SK-N-SH (cell line): ENCODE measurements around the gene ACSL3. TPM values are rescaled to one million over a fixed set of nuclear protein-coding genes. Genes with fewer than 3 reads are reported as not detected.

Experiments
- CTCF ChIA-PET: fragments of 300-600, 350-600 bp; formaldehyde crosslinking; extraction: SDS; loops from one replicate; lab custom pipeline; 2021; lab: Yijun Ruan, JAX
- POLR2A ChIA-PET: fragments of 350-600 bp; sonication (Branson Sonifier 250); formaldehyde crosslinking; extraction: SDS; loops from one replicate; lab custom pipeline; 2020; ENCODE audit warnings: antibody characterized with exemption, inconsistent platforms; lab: Yijun Ruan, JAX
- DNase-seq: peaks from one replicate; pipeline ENCODE4 v3.0.0; 2012
- H2AFZ ChIP-seq: fragments of 200-600 bp; sonication (generic); 2 replicates; pipeline ENCODE4 v1.8.1; 2016; ENCODE audit warnings: antibody characterized with exemption, mild to moderate bottlenecking, low read depth
- H3F3A ChIP-seq: fragments of 200-600 bp; sonication (generic); replicated peaks from 2 replicates; pipeline ENCODE3; 2016; ENCODE audit warnings: antibody characterized with exemption, mild to moderate bottlenecking; ENCODE audit not compliant: insufficient read depth
- H3K27ac ChIP-seq, 2 experiments: fragments of 200-500 bp in 1 of 2; fragments of 200-600 bp in 1 of 2; sonication (Bioruptor generic) in 1 of 2; sonication (generic), shearing (Covaris generic) in 1 of 2; 2 replicates each; pipeline versions ENCODE4 v1.5.1 to v1.6.1; 2014 to 2016; ENCODE audit warnings: low read depth in 2 of 2, inconsistent platforms in 1 of 2, low read length in 1 of 2, mild to moderate bottlenecking in 1 of 2, mixed read lengths in 1 of 2
- H3K27me3 ChIP-seq: fragments of 200-600 bp; sonication (generic), shearing (Covaris generic); 2 replicates; pipeline ENCODE4 v1.6.1; 2016; ENCODE audit warnings: mixed run types; ENCODE audit not compliant: insufficient read depth
- H3K36me3 ChIP-seq, 2 experiments: fragments of 200-500 bp in 1 of 2; fragments of 200-600 bp in 1 of 2; sonication (Bioruptor generic) in 1 of 2; sonication (generic) in 1 of 2; replicated peaks in 1 of 2; 2 replicates each; pipeline versions ENCODE3 to v1.5.1; 2014 to 2016; ENCODE audit warnings: low read length in 1 of 2, mild to moderate bottlenecking in 1 of 2; ENCODE audit not compliant: insufficient read depth in 2 of 2, control insufficient read depth in 1 of 2
- H3K4me1 ChIP-seq, 2 experiments: fragments of 200-500 bp in 1 of 2; fragments of 200-600 bp in 1 of 2; sonication (Bioruptor generic) in 1 of 2; sonication (generic), shearing (Covaris generic) in 1 of 2; 2 replicates each; pipeline versions ENCODE4 v1.5.1 to v1.6.1; 2014 to 2016; ENCODE audit warnings: low read depth in 1 of 2, low read length in 1 of 2, mixed run types in 1 of 2; ENCODE audit not compliant: insufficient read depth in 2 of 2, control insufficient read depth in 1 of 2
- H3K4me2 ChIP-seq: fragments of 200-600 bp; sonication (generic), shearing (Covaris generic); 2 replicates; pipeline ENCODE4 v1.6.1; 2017; ENCODE audit warnings: mixed run types
- H3K4me3 ChIP-seq, 2 experiments: fragments of 200-500 bp in 1 of 2; fragments of 200-600 bp in 1 of 2; sonication (Bioruptor generic) in 1 of 2; sonication (generic), shearing (Covaris generic) in 1 of 2; 2 replicates each; pipeline versions ENCODE4 v1.5.1 to v1.8.1; 2014 to 2016; ENCODE audit warnings: low read depth in 2 of 2, inconsistent platforms in 1 of 2, low read length in 1 of 2, mild to moderate bottlenecking in 1 of 2, mixed read lengths in 1 of 2, moderate library complexity in 1 of 2
- H3K79me2 ChIP-seq: fragments of 200-600 bp; sonication (generic); 2 replicates; pipeline ENCODE4 v1.8.1; 2017; ENCODE audit warnings: mild to moderate bottlenecking; ENCODE audit not compliant: insufficient read depth
- H3K9ac ChIP-seq: fragments of 200-600 bp; sonication (generic); 2 replicates; pipeline ENCODE4 v1.6.1; 2017; ENCODE audit warnings: mixed run types
- H3K9me2 ChIP-seq: fragments of 200-600 bp; sonication (generic); 2 replicates; pipeline ENCODE4 v1.6.1; 2017; ENCODE audit warnings: mixed run types
- H3K9me3 ChIP-seq: fragments of 200-600 bp; sonication (generic); 2 replicates; pipeline ENCODE4 v1.6.1; 2017; ENCODE audit warnings: mixed run types, mild to moderate bottlenecking, moderate library complexity
- H4K20me1 ChIP-seq: fragments of 200-600 bp; sonication (generic); 2 replicates; pipeline ENCODE4 v1.6.1; 2017; ENCODE audit warnings: mild to moderate bottlenecking, mixed run types; ENCODE audit not compliant: insufficient read depth
- EP300 ChIP-seq, 2 experiments: IDR thresholded peaks; 2 replicates each; pipeline versions ENCODE4 v1.4.0 to v1.6.1; 2012; ENCODE audit warnings: borderline replicate concordance in 1 of 2, low read depth in 1 of 2, low read length in 1 of 2
- EZH2phosphoT487 ChIP-seq: fragments of 200-600 bp; sonication (generic); IDR thresholded peaks from 2 replicates; pipeline ENCODE4 v1.6.1; 2017; ENCODE audit warnings: low read depth, mixed run types, mild to moderate bottlenecking, antibody characterized with exemption, moderate library complexity, borderline replicate concordance
- FOXJ3 ChIP-seq: sonication (generic); formaldehyde crosslinking; IDR thresholded peaks from 2 replicates; pipeline ENCODE4 v1.5.1; 2020; ENCODE audit warnings: mild to moderate bottlenecking, missing genetic modification reagents
- GATA2 ChIP-seq: sonication (generic); formaldehyde crosslinking; IDR thresholded peaks from 2 replicates; pipeline ENCODE4 v1.5.0; 2020; ENCODE audit warnings: mild to moderate bottlenecking, missing genetic modification reagents
- JUND ChIP-seq: IDR thresholded peaks from 2 replicates; pipeline ENCODE4 v1.4.0; 2012
- MEF2A ChIP-seq: IDR thresholded peaks from 2 replicates; pipeline ENCODE4 v1.4.0; 2012; ENCODE audit warnings: low read depth, borderline replicate concordance
- MXI1 ChIP-seq: IDR thresholded peaks from 2 replicates; pipeline ENCODE4 v1.6.1; 2012; ENCODE audit warnings: mild to moderate bottlenecking, low read depth, low read length, improper control_type of control experiment
- RAD21 ChIP-seq: IDR thresholded peaks from 2 replicates; pipeline ENCODE4 v1.6.1; 2012; ENCODE audit warnings: mild to moderate bottlenecking, low read length
- RCOR1 ChIP-seq: fragments of 150-350 bp; IDR thresholded peaks from 2 replicates; pipeline ENCODE4 v1.6.1; 2017; ENCODE audit warnings: antibody characterized with exemption, low read length
- RFX5 ChIP-seq: IDR thresholded peaks from 2 replicates; pipeline ENCODE4 v1.6.1; 2012; ENCODE audit warnings: mild to moderate bottlenecking, improper control_type of control experiment, low read length
- RXRA ChIP-seq: IDR thresholded peaks from 2 replicates; pipeline ENCODE4 v1.4.0; 2012; ENCODE audit warnings: low read depth, mild to moderate bottlenecking, borderline replicate concordance
- SIN3A ChIP-seq: IDR thresholded peaks from 2 replicates; pipeline ENCODE4 v1.6.1; 2012; ENCODE audit warnings: low read depth, mild to moderate bottlenecking, low read length, moderate library complexity, borderline replicate concordance
- SMC3 ChIP-seq: IDR thresholded peaks from 2 replicates; pipeline ENCODE4 v1.6.1; 2012; ENCODE audit warnings: low read depth, low read length, improper control_type of control experiment
- TAF1 ChIP-seq: IDR thresholded peaks from 2 replicates; pipeline ENCODE4 v1.6.1; 2012; ENCODE audit warnings: low read depth, mild to moderate bottlenecking, low read length, moderate library complexity, borderline replicate concordance
- WGBS: methylation state at CpG from one replicate; pipeline ENCODE4 v1.1.6; 2017; ENCODE audit warnings: low lambda C conversion rate; 5-methylcytosine and 5-hydroxymethylcytosine counted together
- polyA plus RNA-seq, 3 experiments: library from polyadenylated mRNA; depleted of rRNA; stranded (reverse); fragments of >200 nt; gene quantifications; 2 replicates each; pipeline ENCODE4 v1.2.3, GENCODE V29; 2012
- TF ChIP-seq, protein P1 (sequence below): IDR thresholded peaks from 2 replicates; pipeline ENCODE4; 2012
- TF ChIP-seq, protein P2 (sequence below): fragments of 200-600 bp; sonication (generic); IDR thresholded peaks from 2 replicates; pipeline ENCODE4 v1.6.1; 2017; ENCODE audit warnings: antibody characterized with exemption, mild to moderate bottlenecking, moderate library complexity
- TF ChIP-seq, protein P3 (sequence below): IDR thresholded peaks from 2 replicates; pipeline ENCODE4 v1.4.0; 2012; ENCODE audit warnings: low read depth, borderline replicate concordance
- TF ChIP-seq, protein P4 (sequence below): IDR thresholded peaks from 2 replicates; pipeline ENCODE4 v1.4.0; 2012; ENCODE audit warnings: low read depth, borderline replicate concordance
- TF ChIP-seq, protein P5 (sequence below): fragments of 150-350 bp; IDR thresholded peaks from 2 replicates; pipeline ENCODE4 v1.6.1; 2017; ENCODE audit warnings: antibody characterized with exemption, low read length, low read depth, borderline replicate concordance

ACSL3 gene
- polyA plus RNA-seq, 1 of the 3 experiments (the other 2 are of a cell fraction): 15.7 TPM

DNA sequence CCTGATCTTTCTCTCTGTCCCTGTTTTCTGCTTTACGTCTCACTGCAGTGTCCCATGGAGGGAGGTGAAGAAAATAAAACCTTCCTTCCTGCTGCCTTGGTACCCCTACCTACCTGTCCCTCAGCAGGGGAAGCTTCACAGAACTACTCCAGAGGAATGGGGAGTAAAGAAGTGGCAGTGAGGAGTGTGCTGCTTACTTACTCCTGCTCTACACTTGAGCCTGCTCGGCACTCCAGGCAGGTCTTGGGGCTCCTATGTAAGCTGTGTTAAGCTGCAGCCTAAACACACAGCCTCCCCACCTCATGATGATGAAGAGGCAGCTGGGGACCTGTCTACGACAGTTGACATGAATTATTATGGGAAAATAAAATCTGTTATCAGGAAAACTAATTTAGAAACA, 72.6 kb downstream of the ACSL3 start (continued):
- TF ChIP-seq, protein P1, sequence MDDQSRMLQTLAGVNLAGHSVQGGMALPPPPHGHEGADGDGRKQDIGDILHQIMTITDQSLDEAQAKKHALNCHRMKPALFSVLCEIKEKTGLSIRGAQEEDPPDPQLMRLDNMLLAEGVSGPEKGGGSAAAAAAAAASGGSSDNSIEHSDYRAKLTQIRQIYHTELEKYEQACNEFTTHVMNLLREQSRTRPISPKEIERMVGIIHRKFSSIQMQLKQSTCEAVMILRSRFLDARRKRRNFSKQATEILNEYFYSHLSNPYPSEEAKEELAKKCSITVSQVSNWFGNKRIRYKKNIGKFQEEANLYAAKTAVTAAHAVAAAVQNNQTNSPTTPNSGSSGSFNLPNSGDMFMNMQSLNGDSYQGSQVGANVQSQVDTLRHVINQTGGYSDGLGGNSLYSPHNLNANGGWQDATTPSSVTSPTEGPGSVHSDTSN: no peak
- TF ChIP-seq RCOR1: no peak
- no peak for TF ChIP-seq RFX5
- no peak for TF ChIP-seq JUND

DNA sequence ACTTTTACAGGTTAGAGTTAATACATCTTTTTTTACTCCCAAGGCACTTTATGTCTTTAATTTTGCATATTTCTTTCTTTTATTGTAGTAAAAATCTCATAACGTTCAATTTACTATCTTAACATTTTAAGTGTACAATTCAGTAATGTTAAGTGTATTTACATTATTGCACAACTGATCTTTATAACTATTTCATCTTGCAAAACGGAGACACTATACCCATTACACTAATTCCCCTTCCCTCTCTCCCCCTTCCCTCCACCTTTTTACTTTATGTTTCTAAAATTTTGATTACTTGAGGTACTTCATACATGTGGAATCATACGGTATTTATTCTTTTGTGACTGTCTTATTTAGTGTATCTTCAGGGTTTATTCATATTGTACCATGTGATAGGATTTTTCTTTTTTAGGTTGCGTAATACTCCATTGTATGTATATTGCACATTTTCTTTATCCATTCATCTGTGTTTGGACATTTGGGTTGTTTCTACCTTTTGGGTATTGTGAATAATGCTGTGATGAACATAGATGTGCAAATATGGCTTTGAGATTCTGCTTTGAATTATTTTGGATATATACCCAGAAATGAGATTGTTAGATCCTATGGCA, 75.0 kb downstream of the ACSL3 start:
- no peaks in the 10 kb centered on the region; the same call in 1 of the 2 replicates for H3K79me2 ChIP-seq
- H3K4me2 ChIP-seq: no peak overlapping the region
- H3K4me3 ChIP-seq: no peak overlapping the region
- H3K27ac ChIP-seq: no peak overlapping the region
- 96% methylated on average over 4 of the region's 4 CpGs for WGBS
- no peak for DNase-seq
- no peaks in the 10 kb centered on the region for H3K27me3 ChIP-seq
- H3K4me1 ChIP-seq: peaks cover 0 to 4% of the 10 kb centered on the region in 2 experiments; a peak in 1 of 4 replicates
- peaks cover 56% of the 10 kb centered on the region in 2 experiments for H3K36me3 ChIP-seq
- TF ChIP-seq, protein P2, sequence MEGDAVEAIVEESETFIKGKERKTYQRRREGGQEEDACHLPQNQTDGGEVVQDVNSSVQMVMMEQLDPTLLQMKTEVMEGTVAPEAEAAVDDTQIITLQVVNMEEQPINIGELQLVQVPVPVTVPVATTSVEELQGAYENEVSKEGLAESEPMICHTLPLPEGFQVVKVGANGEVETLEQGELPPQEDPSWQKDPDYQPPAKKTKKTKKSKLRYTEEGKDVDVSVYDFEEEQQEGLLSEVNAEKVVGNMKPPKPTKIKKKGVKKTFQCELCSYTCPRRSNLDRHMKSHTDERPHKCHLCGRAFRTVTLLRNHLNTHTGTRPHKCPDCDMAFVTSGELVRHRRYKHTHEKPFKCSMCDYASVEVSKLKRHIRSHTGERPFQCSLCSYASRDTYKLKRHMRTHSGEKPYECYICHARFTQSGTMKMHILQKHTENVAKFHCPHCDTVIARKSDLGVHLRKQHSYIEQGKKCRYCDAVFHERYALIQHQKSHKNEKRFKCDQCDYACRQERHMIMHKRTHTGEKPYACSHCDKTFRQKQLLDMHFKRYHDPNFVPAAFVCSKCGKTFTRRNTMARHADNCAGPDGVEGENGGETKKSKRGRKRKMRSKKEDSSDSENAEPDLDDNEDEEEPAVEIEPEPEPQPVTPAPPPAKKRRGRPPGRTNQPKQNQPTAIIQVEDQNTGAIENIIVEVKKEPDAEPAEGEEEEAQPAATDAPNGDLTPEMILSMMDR: no peak
- no peak for TF ChIP-seq MEF2A
- TF ChIP-seq JUND: no peak
- no peak for TF ChIP-seq FOXJ3
- TF ChIP-seq, protein P3, sequence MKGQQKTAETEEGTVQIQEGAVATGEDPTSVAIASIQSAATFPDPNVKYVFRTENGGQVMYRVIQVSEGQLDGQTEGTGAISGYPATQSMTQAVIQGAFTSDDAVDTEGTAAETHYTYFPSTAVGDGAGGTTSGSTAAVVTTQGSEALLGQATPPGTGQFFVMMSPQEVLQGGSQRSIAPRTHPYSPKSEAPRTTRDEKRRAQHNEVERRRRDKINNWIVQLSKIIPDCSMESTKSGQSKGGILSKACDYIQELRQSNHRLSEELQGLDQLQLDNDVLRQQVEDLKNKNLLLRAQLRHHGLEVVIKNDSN: no peak
- TF ChIP-seq RXRA: no peak
- no peak for TF ChIP-seq RCOR1
- TF ChIP-seq EZH2phosphoT487: no peak
- TF ChIP-seq GATA2 (CRISPR knock-in tag): no peak
- no peaks in the 10 kb centered on the region for H3K9me2 ChIP-seq
- H3K9me3 ChIP-seq: peaks cover 8% of the 10 kb centered on the region
- no peak overlapping the region for H3K9ac ChIP-seq
- no peak overlapping the region for H2AFZ ChIP-seq
- H4K20me1 ChIP-seq: no peaks in the 10 kb centered on the region
- peaks cover 2% of the 10 kb centered on the region for H3F3A ChIP-seq
- CTCF ChIA-PET: no interaction called here
- POLR2A ChIA-PET: no interaction called here

DNA sequence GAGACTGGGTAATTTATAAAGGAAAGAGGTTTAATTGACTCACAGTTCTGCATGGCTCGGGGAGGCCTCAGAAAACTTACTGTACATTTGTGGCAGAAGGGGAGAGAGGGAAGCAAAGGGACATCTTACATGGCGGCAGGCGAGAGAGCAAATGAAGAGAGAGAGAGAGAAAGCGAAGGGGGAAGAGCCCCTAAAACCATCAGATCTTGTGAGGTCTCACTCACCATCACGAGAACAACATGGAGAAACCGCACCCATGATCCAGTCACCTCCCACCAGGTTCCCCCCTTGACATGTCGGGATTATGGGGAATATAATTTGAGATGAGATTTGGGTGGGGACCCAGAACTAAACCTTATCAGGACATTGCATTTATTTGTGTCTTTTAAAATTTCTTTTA, 75.9 kb downstream of the ACSL3 start:
- no peaks in the 10 kb centered on the region; the same call in 1 of the 2 replicates for H3K79me2 ChIP-seq
- ChIA-PET CTCF (no interaction called here), POLR2A (no interaction called here)
- H3F3A ChIP-seq: peaks cover 9% of the 10 kb centered on the region
- no peak for DNase-seq
- H3K27me3 ChIP-seq: no peaks in the 10 kb centered on the region
- WGBS: 95% methylated on average over 7 of the region's 7 CpGs
- no peak overlapping the region for H3K4me3 ChIP-seq
- H2AFZ ChIP-seq: no peak overlapping the region
- no peak overlapping the region for H3K27ac ChIP-seq
- H3K4me2 ChIP-seq: no peak overlapping the region
- no peak overlapping the region for H3K9ac ChIP-seq
- peaks cover 59 to 63% of the 10 kb centered on the region in 2 experiments for H3K36me3 ChIP-seq
- peaks cover 0 to 4% of the 10 kb centered on the region in 2 experiments; a peak in 1 of 4 replicates for H3K4me1 ChIP-seq
- H3K9me3 ChIP-seq: peaks cover 8% of the 10 kb centered on the region
- H3K9me2 ChIP-seq: no peaks in the 10 kb centered on the region
- H4K20me1 ChIP-seq: no peaks in the 10 kb centered on the region
- TF ChIP-seq SMC3 (no peak), SIN3A (no peak), EP300 (IDR thresholded peaks at IDR 0.05; ENCODE audit: borderline replicate concordance in 1 of 2, low read depth in 1 of 2, low read length in 1 of 2) (no peak), RAD21 (no peak), RCOR1 (no peak), MXI1 (no peak), TAF1 (no peak), RFX5 (no peak)
- TF ChIP-seq, protein P4, sequence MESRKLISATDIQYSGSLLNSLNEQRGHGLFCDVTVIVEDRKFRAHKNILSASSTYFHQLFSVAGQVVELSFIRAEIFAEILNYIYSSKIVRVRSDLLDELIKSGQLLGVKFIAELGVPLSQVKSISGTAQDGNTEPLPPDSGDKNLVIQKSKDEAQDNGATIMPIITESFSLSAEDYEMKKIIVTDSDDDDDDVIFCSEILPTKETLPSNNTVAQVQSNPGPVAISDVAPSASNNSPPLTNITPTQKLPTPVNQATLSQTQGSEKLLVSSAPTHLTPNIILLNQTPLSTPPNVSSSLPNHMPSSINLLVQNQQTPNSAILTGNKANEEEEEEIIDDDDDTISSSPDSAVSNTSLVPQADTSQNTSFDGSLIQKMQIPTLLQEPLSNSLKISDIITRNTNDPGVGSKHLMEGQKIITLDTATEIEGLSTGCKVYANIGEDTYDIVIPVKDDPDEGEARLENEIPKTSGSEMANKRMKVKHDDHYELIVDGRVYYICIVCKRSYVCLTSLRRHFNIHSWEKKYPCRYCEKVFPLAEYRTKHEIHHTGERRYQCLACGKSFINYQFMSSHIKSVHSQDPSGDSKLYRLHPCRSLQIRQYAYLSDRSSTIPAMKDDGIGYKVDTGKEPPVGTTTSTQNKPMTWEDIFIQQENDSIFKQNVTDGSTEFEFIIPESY: no peak
- TF ChIP-seq, protein P5, sequence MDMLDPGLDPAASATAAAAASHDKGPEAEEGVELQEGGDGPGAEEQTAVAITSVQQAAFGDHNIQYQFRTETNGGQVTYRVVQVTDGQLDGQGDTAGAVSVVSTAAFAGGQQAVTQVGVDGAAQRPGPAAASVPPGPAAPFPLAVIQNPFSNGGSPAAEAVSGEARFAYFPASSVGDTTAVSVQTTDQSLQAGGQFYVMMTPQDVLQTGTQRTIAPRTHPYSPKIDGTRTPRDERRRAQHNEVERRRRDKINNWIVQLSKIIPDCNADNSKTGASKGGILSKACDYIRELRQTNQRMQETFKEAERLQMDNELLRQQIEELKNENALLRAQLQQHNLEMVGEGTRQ: no peak
